Measurements from ENCODE around the gene CCSAP. TPM values are rescaled to one million over a fixed set of nuclear protein-coding genes. Genes with fewer than 3 reads are reported as not detected.

CCSAP gene
- total and polyA plus RNA-seq, 2 of the 4 experiments (the other 2 are of a cell fraction) = 2.3 to 3.8 TPM

DNA sequence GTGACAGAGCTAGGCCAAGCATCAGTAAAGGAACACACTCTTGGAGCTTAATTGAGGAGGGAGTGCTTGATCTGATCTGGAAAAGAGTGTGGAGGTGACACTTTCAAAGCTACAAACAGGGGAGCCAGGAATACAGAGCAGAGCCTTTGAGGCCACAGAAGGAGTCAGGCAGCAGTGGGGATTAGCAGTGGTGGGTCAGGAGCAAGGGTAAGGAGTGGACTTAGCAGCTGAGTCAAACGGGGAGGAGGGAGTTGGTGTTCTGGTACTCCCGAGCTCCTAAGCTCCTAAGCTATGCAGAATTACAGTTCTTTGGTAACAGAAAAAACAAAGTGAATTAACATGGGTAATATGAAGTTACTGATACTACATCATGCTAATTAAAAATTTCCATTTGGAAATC is 57.4 kb downstream of the CCSAP start:
- BruUV-seq (replicated peaks) = no TSS peak
- Histone ChIP-seq H2BK20ac (ENCODE audit: low read depth, low read length) (no peak overlapping the region), H3K14ac (replicated peaks; ENCODE audit: low read depth, low read length) (no peak overlapping the region; the same call in 1 of the 2 replicates), H3K9me3 (ENCODE audit: control insufficient read depth, insufficient read depth, low read length) (no peaks in the 10 kb centered on the region), H2BK15ac (ENCODE audit: low read depth, low read length) (no peak overlapping the region; the same call in 2 of the 3 replicates), H3K56ac (ENCODE audit: extremely low read depth, insufficient read depth, low read length) (no peak overlapping the region), H3K23ac (ENCODE audit: low read depth, low read length) (0 out of 2 replicates have a peak overlapping the region, but pooled peaks have one; percentile 63), H3K36me3 (ENCODE audit: control insufficient read depth, insufficient read depth, low read length) (peaks cover 7% of the 10 kb centered on the region), H4K91ac (ENCODE audit: insufficient read depth, low read depth, low read length) (0 out of 2 replicates have a peak overlapping the region, but pooled peaks have one; percentile 6), H2BK120ac (ENCODE audit: low read depth, low read length) (no peak overlapping the region; the same call in 1 of the 2 replicates), H2BK5ac (ENCODE audit: low read depth, low read length, poor library complexity, severe bottlenecking) (peak overlapping the region; percentile 57), H3K4me1 (ENCODE audit: control insufficient read depth, insufficient read depth, low read length) (peaks cover 9% of the 10 kb centered on the region), H3K9ac (ENCODE audit: low read depth, low read length) (no peak overlapping the region), H4K20me1 (ENCODE audit: insufficient read depth, low read length) (peaks cover 23% of the 10 kb centered on the region; the same call in 1 of the 2 replicates), H3K27ac (ENCODE audit: insufficient read depth, low read length) (no peak overlapping the region), H3K4me3 (ENCODE audit: insufficient read depth, low read depth, low read length) (no peak overlapping the region), H3K27me3 (ENCODE audit: control insufficient read depth, insufficient read depth, low read length) (no peaks in the 10 kb centered on the region), H4K5ac (ENCODE audit: low read depth, low read length) (peak overlapping the region; percentile 16; the same call in 1 of the 2 replicates), H2AK9ac (replicated peaks; ENCODE audit: low read depth, low read length, poor library complexity) (peak overlapping the region; percentile 60), H3K4me2 (ENCODE audit: low read depth, low read length) (no peak overlapping the region), H2AFZ (replicated peaks; ENCODE audit: low read length, poor library complexity) (no peak overlapping the region), H3K79me1 (ENCODE audit: low read depth in 1 of 2, low read length in 2 of 2) (peaks cover 22 to 61% of the 10 kb centered on the region in 2 experiments), H4K8ac (ENCODE audit: low read depth in 2 of 2, low read length in 2 of 2) (0 out of 4 replicates have a peak overlapping the region, but pooled peaks of 1 of the 2 experiments have one; percentile 20), H3K4ac (ENCODE audit: low read depth, low read length) (peak overlapping the region; percentile 29; the same call in 1 of the 2 replicates), H3K18ac (ENCODE audit: low read depth, low read length) (peak overlapping the region; percentile 7; the same call in 1 of the 2 replicates), H3K9me1 (ENCODE audit: insufficient read depth, low read length) (peaks cover 6% of the 10 kb centered on the region; the same call in 1 of the 2 replicates), H2AK5ac (ENCODE audit: low read depth, low read length) (no peak overlapping the region)
- POLR2A ChIA-PET (ENCODE audit: unreplicated experiment) = no interaction called here
- no peak for TF ChIP-seq CEBPB (IDR thresholded peaks at IDR 0.05; ENCODE audit: low read depth, low read length)
- dilution Hi-C loops (cut with HindIII; ENCODE audit: low sequenced_read_pairs, unreplicated experiment) = no loop called here
- DNase-seq = no peak
- CTCF ChIA-PET = interaction anchor here (0.6 to 1.1 kb wide), 2 partner anchors 150 to 156 kb away, joined by 3 to 4 read pairs; no protein-coding TSS in a partner anchor
- intact Hi-C loops (cut with micrococcal nuclease) = no loop called here
- ATAC-seq (ENCODE audit: low read depth) = no peak
- in situ Hi-C loops (cut with MboI; ENCODE audit: low sequenced_read_pairs) = no loop called here
- WGBS, 2 experiments (ENCODE audit: extremely low coverage in 2 of 2, insufficient read length in 1 of 2) = no CpG with 5 or more reads among the region's 2 CpGs

Data from IMR-90 (cell line).